NCI-H82 (cell line): ENCODE results near the gene PHLDA1.

Experiments
- DNase-seq: peaks from one replicate; lab custom pipeline; 2025; lab: John Stamatoyannopoulos, UW

Gene PHLDA1

GRCh38 chr12:76037130-76038103 lies 5.8 kb upstream of the PHLDA1 start:
- DNase-seq: peak; percentile 88

- no peak for DNase-seq
These were observed 3.5 kb upstream of the PHLDA1 start for GRCh38 chr12:76035045-76035444.

GRCh38 chr12:76033081-76034011 lies 1.8 kb upstream of the PHLDA1 start:
- peak; percentile 27 for DNase-seq

GRCh38 chr12:76032043-76032981 lies 736 bp upstream of the PHLDA1 start:
- peak; percentile 53 for DNase-seq

- no peak for DNase-seq
These were observed 529 bp downstream of the PHLDA1 start for GRCh38 chr12:76031081-76031413.

GRCh38 chr12:76030341-76031080 lies 1.1 kb downstream of the PHLDA1 start:
- DNase-seq: peak; percentile 24

GRCh38 chr12:76029982-76030340 lies 1.6 kb downstream of the PHLDA1 start:
- no peak for DNase-seq

- DNase-seq: no peak
These were observed 2.9 kb downstream of the PHLDA1 start for GRCh38 chr12:76028571-76029277.

GRCh38 chr12:76026643-76027063 lies 4.9 kb downstream of the PHLDA1 start:
- no peak for DNase-seq

GRCh38 chr12:76025601-76026575 lies 5.7 kb downstream of the PHLDA1 start:
- DNase-seq: no peak

GRCh38 chr12:76024942-76025600 lies 6.5 kb downstream of the PHLDA1 start:
- DNase-seq: no peak

GRCh38 chr12:76024102-76024781 lies 7.3 kb downstream of the PHLDA1 start:
- no peak for DNase-seq

GRCh38 chr12:76023069-76023690 lies 8.4 kb downstream of the PHLDA1 start:
- no peak for DNase-seq

- DNase-seq: no peak
These were observed 9.1 kb downstream of the PHLDA1 start for GRCh38 chr12:76022506-76022905.

- no peak for DNase-seq
These were observed 10.6 kb downstream of the PHLDA1 start for GRCh38 chr12:76020731-76021672.

- DNase-seq: no peak
These were observed 11.3 kb downstream of the PHLDA1 start for GRCh38 chr12:76020281-76020680.
